ENCODE measurements around the gene RPEL1. TPM values are rescaled to one million over a fixed set of nuclear protein-coding genes. Genes with fewer than 3 reads are reported as not detected.

The RPEL1 gene
- total and polyA plus RNA-seq, 2 of the 8 experiments (the other 6 are each of a cell fraction or from before 2014, with no cell fraction given), result 0.12 TPM; not detected in 1

- no peak overlapping the region for H2BK120ac ChIP-seq (replicated peaks; ENCODE audit: low read depth, low read length)
- H3K9me3 ChIP-seq (ENCODE audit: insufficient read depth in 2 of 2, low read depth in 1 of 2, low read length in 1 of 2), result no peaks in the 10 kb centered on the region
- no peak overlapping the region for H3K4me3 ChIP-seq (ENCODE audit: extremely low read depth in 1 of 4, insufficient read depth in 2 of 4, low read depth in 3 of 4, low read length in 4 of 4)
- no peak overlapping the region for H3K14ac ChIP-seq (ENCODE audit: insufficient read length)
- TF ChIP-seq SIRT6 (IDR thresholded peaks at IDR 0.05; ENCODE audit: low read length) (no peak), KDM5A (IDR thresholded peaks at IDR 0.05; ENCODE audit: low read length) (no peak), POU5F1 (IDR thresholded peaks at IDR 0.05; ENCODE audit: low read depth, low read length) (no peak), YY1 (IDR thresholded peaks at IDR 0.05; ENCODE audit: low read depth, low read length) (no peak), SRF (IDR thresholded peaks at IDR 0.05; ENCODE audit: low read depth, low read length) (no peak), TEAD4 (IDR thresholded peaks at IDR 0.05; ENCODE audit: low read depth, low read length) (no peak), NANOG (IDR thresholded peaks at IDR 0.05; ENCODE audit: insufficient read depth, low read depth, low read length, poor library complexity, severe bottlenecking) (no peak), MAX (IDR thresholded peaks at IDR 0.05) (no peak)
- H2AK5ac ChIP-seq (ENCODE audit: low read depth, low read length), result no peak overlapping the region
- H3K4ac ChIP-seq (replicated peaks; ENCODE audit: insufficient read length, low read depth, low read length), result no peak overlapping the region
- no peak for DNase-seq (ENCODE audit: low read depth in 1 of 2, low spot score in 2 of 2)
- POLR2A ChIA-PET (ENCODE audit: partially characterized antibody), result no interaction called here
- no peak for FAIRE-seq
- 86% methylated on average over 11 of the region's 11 CpGs; no CpG with 5 or more reads in 1 of the 2 experiments for WGBS, 2 experiments (ENCODE audit: extremely low coverage in 1 of 2, insufficient coverage in 1 of 2, insufficient read length in 1 of 2, insufficient replicate concordance in 2 of 2, low coverage in 1 of 2, low lambda C conversion rate in 2 of 2, missing lambda C conversion rate in 1 of 2)
- H3K79me2 ChIP-seq (ENCODE audit: control insufficient read depth in 1 of 2, insufficient read depth in 2 of 2, low read length in 2 of 2), result no peaks in the 10 kb centered on the region
- H3K4me2 ChIP-seq (ENCODE audit: insufficient read depth in 1 of 2, low read depth in 2 of 2, low read length in 2 of 2), result no peak overlapping the region
- H3K79me1 ChIP-seq (ENCODE audit: low read depth, low read length), result no peaks in the 10 kb centered on the region
- H3K56ac ChIP-seq (replicated peaks; ENCODE audit: insufficient read length, low read depth, low read length), result no peak overlapping the region
- H3K27me3 ChIP-seq (replicated peaks in 1 of 4; ENCODE audit: control insufficient read depth in 3 of 4, extremely low read depth in 1 of 4, insufficient read depth in 3 of 4, low read length in 3 of 4), result peaks cover 0 to 2% (median 0%) of the 10 kb centered on the region in 4 experiments; a peak in 2 of 7 replicates
- no peak overlapping the region for H2BK20ac ChIP-seq (ENCODE audit: low read length)
- H2AFZ ChIP-seq (ENCODE audit: low read length), result no peak overlapping the region
- H2BK12ac ChIP-seq (ENCODE audit: low read depth, low read length), result no peak overlapping the region
- H3K4me1 ChIP-seq (replicated peaks in 1 of 4; ENCODE audit: control insufficient read depth in 3 of 4, insufficient read depth in 4 of 4, low read length in 3 of 4), result peaks cover 3 to 10% (median 6%) of the 10 kb centered on the region in 4 experiments; a peak in 6 of 7 replicates
- no peak overlapping the region for H2BK5ac ChIP-seq (ENCODE audit: low read depth, low read length)
- H3K23ac ChIP-seq (ENCODE audit: insufficient read length), result no peak overlapping the region
- no peak overlapping the region for H2BK15ac ChIP-seq (ENCODE audit: low read length)
- no peak overlapping the region for H3K18ac ChIP-seq (ENCODE audit: extremely low read depth, low read length)
- H4K8ac ChIP-seq (ENCODE audit: extremely low read depth, insufficient read depth, low read length), result no peak overlapping the region
- H3K27ac ChIP-seq (ENCODE audit: low read depth, low read length), result no peak overlapping the region
- CTCF ChIA-PET (ENCODE audit: partially characterized antibody), result interaction anchor here (1.3 kb wide), 1 partner anchor 49 kb away, joined by 3 read pairs; no protein-coding TSS in a partner anchor
- H3K36me3 ChIP-seq (ENCODE audit: control insufficient read depth in 2 of 4, insufficient read depth in 4 of 4, low read length in 3 of 4), result peaks cover 0 to 2% (median 0%) of the 10 kb centered on the region in 4 experiments; a peak in 1 of 8 replicates
- H4K5ac ChIP-seq (ENCODE audit: insufficient read length, low read depth, low read length), result no peak overlapping the region
- H3K23me2 ChIP-seq (ENCODE audit: low read depth, low read length), result no peaks in the 10 kb centered on the region
- H3K9ac ChIP-seq (replicated peaks in 1 of 4; ENCODE audit: extremely low read depth in 1 of 4, low read depth in 3 of 4, low read length in 3 of 4), result no peak overlapping the region
- no peak overlapping the region for H4K91ac ChIP-seq (replicated peaks; ENCODE audit: insufficient read length, low read length)
- peaks cover 0 to 3% of the 10 kb centered on the region in 2 experiments for H4K20me1 ChIP-seq (replicated peaks in 1 of 2; ENCODE audit: control insufficient read depth in 1 of 2, insufficient read depth in 2 of 2, low read length in 2 of 2)
These were observed 38.5 kb downstream of the RPEL1 start for GRCh38 chr10:103284170-103284569.
